GM12878 (cell line): ENCODE results near the gene PAQR9. TPM values are rescaled to one million over a fixed set of nuclear protein-coding genes. Genes with fewer than 3 reads are reported as not detected.

ENCODE experiments used
- CHD4 ChIP-seq: fragments of 200-600 bp; sonication (generic); IDR thresholded peaks from 2 replicates; pipeline ENCODE4 v1.6.1; 2016; ENCODE audit warnings: mild to moderate bottlenecking
- CREM ChIP-seq: IDR thresholded peaks from 2 replicates; pipeline ENCODE4 v1.6.1; 2014; ENCODE audit warnings: antibody characterized with exemption, low read depth
- GABPA ChIP-seq: IDR thresholded peaks from 2 replicates; pipeline ENCODE4 v1.6.1; 2014; ENCODE audit warnings: antibody characterized with exemption, low read depth, mild to moderate bottlenecking, inconsistent platforms
- HCFC1 ChIP-seq: fragments of 150-350 bp; IDR thresholded peaks from 2 replicates; pipeline ENCODE4 v1.6.1; 2014; ENCODE audit warnings: low read length
- JUND ChIP-seq: IDR thresholded peaks from 2 replicates; pipeline ENCODE4 v1.6.1; 2012; ENCODE audit warnings: low read depth, mild to moderate bottlenecking, low read length, improper control_type of control experiment, moderate library complexity
- MEF2A ChIP-seq: IDR thresholded peaks from 2 replicates; pipeline ENCODE4 v1.6.1; 2011; ENCODE audit warnings: low read depth, mild to moderate bottlenecking, low read length, moderate library complexity; ENCODE audit not compliant: insufficient read depth
- NBN ChIP-seq: fragments of 450-650 bp; IDR thresholded peaks from 2 replicates; pipeline ENCODE4 v1.6.1; 2016
- PAX5 ChIP-seq: IDR thresholded peaks from 2 replicates; pipeline ENCODE4 v1.6.1; 2011; ENCODE audit warnings: low read depth, low read length, borderline replicate concordance
- PML ChIP-seq: IDR thresholded peaks from 2 replicates; pipeline ENCODE4 v1.6.1; 2012; ENCODE audit warnings: low read length, inconsistent platforms
- RAD21 ChIP-seq: IDR thresholded peaks from 2 replicates; pipeline ENCODE4 v1.6.1; 2011; ENCODE audit warnings: mild to moderate bottlenecking, low read depth, low read length, moderate library complexity; ENCODE audit not compliant: insufficient read depth
- RELA ChIP-seq: fragments of 450-650 bp; IDR thresholded peaks from 2 replicates; pipeline ENCODE4 v1.8.0; 2014; ENCODE audit warnings: borderline replicate concordance; ENCODE audit not compliant: partially characterized antibody
- SIN3A ChIP-seq: IDR thresholded peaks from 2 replicates; pipeline ENCODE4 v1.6.1; 2012; ENCODE audit warnings: low read depth, low read length, improper control_type of control experiment
- SREBF1 ChIP-seq: IDR thresholded peaks from 2 replicates; pipeline ENCODE4 v1.6.1; 2012; ENCODE audit warnings: mild to moderate bottlenecking, low read length
- WRNIP1 ChIP-seq: IDR thresholded peaks from 2 replicates; pipeline ENCODE4 v1.6.1; 2011; ENCODE audit warnings: low read depth, low read length, improper control_type of control experiment, borderline replicate concordance
- YBX1 ChIP-seq: fragments of 450-650 bp; IDR thresholded peaks from 2 replicates; pipeline ENCODE4 v1.6.1; 2016; ENCODE audit warnings: antibody characterized with exemption
- YY1 ChIP-seq: IDR thresholded peaks from 2 replicates; pipeline ENCODE4 v1.6.1; 2011; ENCODE audit warnings: low read depth, mild to moderate bottlenecking, low read length
- ZNF207 ChIP-seq: fragments of 450-650 bp; IDR thresholded peaks from 2 replicates; pipeline ENCODE4 v1.6.1; 2014; ENCODE audit warnings: antibody characterized with exemption, mild to moderate bottlenecking, borderline replicate concordance
- polyA plus RNA-seq, 11 experiments: library from polyadenylated mRNA; depleted of rRNA in 4 of 11; unstranded in 6 of 11; stranded (reverse) in 5 of 11; fragments of >200 nt; fragmentation: Nextera tagmentation in 4 of 11; fragmentation: Illumina TruSeq in 1 of 11; extraction: Ambion mirVana in 4 of 11; extraction: Trizol in 1 of 11; gene quantifications; 1 replicate in 1 of 11; 2 replicates in 10 of 11; pipeline versions ENCODE4 v1.2.1 to v1.2.3, GENCODE V29; 2011 to 2016; ENCODE audit warnings: inconsistent platforms in 2 of 11, missing spikeins in 2 of 11, low read depth in 1 of 11
- total RNA-seq, 4 experiments: library from RNA; depleted of rRNA in 3 of 4; stranded (reverse); fragments of >200 nt in 3 of 4; fragmentation: Illumina TruSeq in 1 of 4; extraction: Trizol in 1 of 4; gene quantifications; 2 replicates each; pipeline versions ENCODE4 v1.2.1 to v1.2.3, GENCODE V29; 2013 to 2021
- TF ChIP-seq, protein P1 (sequence below): IDR thresholded peaks from 2 replicates; pipeline ENCODE4 v1.6.1; 2012; ENCODE audit warnings: mild to moderate bottlenecking, low read depth, low read length
- TF ChIP-seq, protein P2 (sequence below): IDR thresholded peaks from 2 replicates; pipeline ENCODE4 v1.6.1; 2012; ENCODE audit warnings: low read depth, low read length, improper control_type of control experiment
- TF ChIP-seq, protein P3 (sequence below): fragments of 450-650 bp; IDR thresholded peaks from 2 replicates; pipeline ENCODE4 v1.6.1; 2017; ENCODE audit warnings: mild to moderate bottlenecking
- TF ChIP-seq, protein P4 (sequence below): fragments of 150-350 bp; IDR thresholded peaks from 2 replicates; pipeline ENCODE4 v1.6.1; 2014; ENCODE audit warnings: mild to moderate bottlenecking, low read depth, low read length
- TF ChIP-seq, protein P5 (sequence below): fragments of 450-650 bp; IDR thresholded peaks from 2 replicates; pipeline ENCODE4 v1.6.1; 2017; ENCODE audit warnings: mild to moderate bottlenecking, moderate library complexity

Gene PAQR9
- total and polyA plus RNA-seq, 10 of the 15 experiments (the other 5 are each of a cell fraction or from before 2014, with no cell fraction given) = not detected

DNA sequence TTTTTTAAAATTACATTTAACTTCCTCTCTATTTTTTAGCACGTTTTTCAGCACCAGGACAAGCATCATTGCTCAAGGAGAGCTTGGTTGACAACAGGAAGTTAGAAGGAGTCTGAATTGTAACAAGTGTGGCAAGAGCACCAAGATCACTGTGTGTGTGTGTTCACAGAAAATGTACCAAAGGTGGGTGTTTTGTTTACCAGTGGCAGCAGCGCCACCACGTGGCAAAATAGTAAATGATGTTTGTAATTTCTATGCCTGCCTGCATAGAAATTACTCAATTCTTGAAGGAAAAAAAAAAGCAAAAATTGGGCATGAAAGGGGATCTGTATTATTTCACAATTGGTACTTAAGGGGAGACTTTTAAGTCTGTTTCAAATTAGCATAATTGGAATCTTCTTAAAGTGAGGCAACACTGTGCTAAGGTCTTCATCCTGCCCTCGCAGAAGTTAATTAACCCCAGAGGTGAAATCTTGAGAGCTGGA is 30.5 kb upstream of the PAQR9 start (continued):
- TF ChIP-seq, protein P1, sequence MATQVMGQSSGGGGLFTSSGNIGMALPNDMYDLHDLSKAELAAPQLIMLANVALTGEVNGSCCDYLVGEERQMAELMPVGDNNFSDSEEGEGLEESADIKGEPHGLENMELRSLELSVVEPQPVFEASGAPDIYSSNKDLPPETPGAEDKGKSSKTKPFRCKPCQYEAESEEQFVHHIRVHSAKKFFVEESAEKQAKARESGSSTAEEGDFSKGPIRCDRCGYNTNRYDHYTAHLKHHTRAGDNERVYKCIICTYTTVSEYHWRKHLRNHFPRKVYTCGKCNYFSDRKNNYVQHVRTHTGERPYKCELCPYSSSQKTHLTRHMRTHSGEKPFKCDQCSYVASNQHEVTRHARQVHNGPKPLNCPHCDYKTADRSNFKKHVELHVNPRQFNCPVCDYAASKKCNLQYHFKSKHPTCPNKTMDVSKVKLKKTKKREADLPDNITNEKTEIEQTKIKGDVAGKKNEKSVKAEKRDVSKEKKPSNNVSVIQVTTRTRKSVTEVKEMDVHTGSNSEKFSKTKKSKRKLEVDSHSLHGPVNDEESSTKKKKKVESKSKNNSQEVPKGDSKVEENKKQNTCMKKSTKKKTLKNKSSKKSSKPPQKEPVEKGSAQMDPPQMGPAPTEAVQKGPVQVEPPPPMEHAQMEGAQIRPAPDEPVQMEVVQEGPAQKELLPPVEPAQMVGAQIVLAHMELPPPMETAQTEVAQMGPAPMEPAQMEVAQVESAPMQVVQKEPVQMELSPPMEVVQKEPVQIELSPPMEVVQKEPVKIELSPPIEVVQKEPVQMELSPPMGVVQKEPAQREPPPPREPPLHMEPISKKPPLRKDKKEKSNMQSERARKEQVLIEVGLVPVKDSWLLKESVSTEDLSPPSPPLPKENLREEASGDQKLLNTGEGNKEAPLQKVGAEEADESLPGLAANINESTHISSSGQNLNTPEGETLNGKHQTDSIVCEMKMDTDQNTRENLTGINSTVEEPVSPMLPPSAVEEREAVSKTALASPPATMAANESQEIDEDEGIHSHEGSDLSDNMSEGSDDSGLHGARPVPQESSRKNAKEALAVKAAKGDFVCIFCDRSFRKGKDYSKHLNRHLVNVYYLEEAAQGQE = no peak
- TF ChIP-seq PML (no peak), YY1 (0 out of 2 replicates have a peak, but pooled peaks have one; percentile 44), NBN (no peak), HCFC1 (no peak), RELA (no peak), RAD21 (peak; percentile 83), SREBF1 (no peak), WRNIP1 (no peak), YBX1 (no peak), SIN3A (no peak), PAX5 (no peak), CHD4 (no peak), ZNF207 (no peak), JUND (no peak), MEF2A (no peak), CREM (no peak), GABPA (no peak)
- TF ChIP-seq, protein P2, sequence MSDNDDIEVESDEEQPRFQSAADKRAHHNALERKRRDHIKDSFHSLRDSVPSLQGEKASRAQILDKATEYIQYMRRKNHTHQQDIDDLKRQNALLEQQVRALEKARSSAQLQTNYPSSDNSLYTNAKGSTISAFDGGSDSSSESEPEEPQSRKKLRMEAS = no peak
- TF ChIP-seq, protein P3, sequence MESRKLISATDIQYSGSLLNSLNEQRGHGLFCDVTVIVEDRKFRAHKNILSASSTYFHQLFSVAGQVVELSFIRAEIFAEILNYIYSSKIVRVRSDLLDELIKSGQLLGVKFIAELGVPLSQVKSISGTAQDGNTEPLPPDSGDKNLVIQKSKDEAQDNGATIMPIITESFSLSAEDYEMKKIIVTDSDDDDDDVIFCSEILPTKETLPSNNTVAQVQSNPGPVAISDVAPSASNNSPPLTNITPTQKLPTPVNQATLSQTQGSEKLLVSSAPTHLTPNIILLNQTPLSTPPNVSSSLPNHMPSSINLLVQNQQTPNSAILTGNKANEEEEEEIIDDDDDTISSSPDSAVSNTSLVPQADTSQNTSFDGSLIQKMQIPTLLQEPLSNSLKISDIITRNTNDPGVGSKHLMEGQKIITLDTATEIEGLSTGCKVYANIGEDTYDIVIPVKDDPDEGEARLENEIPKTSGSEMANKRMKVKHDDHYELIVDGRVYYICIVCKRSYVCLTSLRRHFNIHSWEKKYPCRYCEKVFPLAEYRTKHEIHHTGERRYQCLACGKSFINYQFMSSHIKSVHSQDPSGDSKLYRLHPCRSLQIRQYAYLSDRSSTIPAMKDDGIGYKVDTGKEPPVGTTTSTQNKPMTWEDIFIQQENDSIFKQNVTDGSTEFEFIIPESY = no peak
- TF ChIP-seq, protein P4, sequence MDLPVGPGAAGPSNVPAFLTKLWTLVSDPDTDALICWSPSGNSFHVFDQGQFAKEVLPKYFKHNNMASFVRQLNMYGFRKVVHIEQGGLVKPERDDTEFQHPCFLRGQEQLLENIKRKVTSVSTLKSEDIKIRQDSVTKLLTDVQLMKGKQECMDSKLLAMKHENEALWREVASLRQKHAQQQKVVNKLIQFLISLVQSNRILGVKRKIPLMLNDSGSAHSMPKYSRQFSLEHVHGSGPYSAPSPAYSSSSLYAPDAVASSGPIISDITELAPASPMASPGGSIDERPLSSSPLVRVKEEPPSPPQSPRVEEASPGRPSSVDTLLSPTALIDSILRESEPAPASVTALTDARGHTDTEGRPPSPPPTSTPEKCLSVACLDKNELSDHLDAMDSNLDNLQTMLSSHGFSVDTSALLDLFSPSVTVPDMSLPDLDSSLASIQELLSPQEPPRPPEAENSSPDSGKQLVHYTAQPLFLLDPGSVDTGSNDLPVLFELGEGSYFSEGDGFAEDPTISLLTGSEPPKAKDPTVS = no peak
- TF ChIP-seq, protein P5, sequence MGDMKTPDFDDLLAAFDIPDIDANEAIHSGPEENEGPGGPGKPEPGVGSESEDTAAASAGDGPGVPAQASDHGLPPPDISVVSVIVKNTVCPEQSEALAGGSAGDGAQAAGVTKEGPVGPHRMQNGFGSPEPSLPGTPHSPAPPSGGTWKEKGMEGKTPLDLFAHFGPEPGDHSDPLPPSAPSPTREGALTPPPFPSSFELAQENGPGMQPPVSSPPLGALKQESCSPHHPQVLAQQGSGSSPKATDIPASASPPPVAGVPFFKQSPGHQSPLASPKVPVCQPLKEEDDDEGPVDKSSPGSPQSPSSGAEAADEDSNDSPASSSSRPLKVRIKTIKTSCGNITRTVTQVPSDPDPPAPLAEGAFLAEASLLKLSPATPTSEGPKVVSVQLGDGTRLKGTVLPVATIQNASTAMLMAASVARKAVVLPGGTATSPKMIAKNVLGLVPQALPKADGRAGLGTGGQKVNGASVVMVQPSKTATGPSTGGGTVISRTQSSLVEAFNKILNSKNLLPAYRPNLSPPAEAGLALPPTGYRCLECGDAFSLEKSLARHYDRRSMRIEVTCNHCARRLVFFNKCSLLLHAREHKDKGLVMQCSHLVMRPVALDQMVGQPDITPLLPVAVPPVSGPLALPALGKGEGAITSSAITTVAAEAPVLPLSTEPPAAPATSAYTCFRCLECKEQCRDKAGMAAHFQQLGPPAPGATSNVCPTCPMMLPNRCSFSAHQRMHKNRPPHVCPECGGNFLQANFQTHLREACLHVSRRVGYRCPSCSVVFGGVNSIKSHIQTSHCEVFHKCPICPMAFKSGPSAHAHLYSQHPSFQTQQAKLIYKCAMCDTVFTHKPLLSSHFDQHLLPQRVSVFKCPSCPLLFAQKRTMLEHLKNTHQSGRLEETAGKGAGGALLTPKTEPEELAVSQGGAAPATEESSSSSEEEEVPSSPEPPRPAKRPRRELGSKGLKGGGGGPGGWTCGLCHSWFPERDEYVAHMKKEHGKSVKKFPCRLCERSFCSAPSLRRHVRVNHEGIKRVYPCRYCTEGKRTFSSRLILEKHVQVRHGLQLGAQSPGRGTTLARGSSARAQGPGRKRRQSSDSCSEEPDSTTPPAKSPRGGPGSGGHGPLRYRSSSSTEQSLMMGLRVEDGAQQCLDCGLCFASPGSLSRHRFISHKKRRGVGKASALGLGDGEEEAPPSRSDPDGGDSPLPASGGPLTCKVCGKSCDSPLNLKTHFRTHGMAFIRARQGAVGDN = no peak
